ENCODE data around the gene ABCC8. TPM values are rescaled to one million over a fixed set of nuclear protein-coding genes. Genes with fewer than 3 reads are reported as not detected.

The ABCC8 gene
- total and polyA plus RNA-seq, 9 of the 15 experiments (the other 6 are each of a cell fraction or from before 2014, with no cell fraction given), result not detected

DNA sequence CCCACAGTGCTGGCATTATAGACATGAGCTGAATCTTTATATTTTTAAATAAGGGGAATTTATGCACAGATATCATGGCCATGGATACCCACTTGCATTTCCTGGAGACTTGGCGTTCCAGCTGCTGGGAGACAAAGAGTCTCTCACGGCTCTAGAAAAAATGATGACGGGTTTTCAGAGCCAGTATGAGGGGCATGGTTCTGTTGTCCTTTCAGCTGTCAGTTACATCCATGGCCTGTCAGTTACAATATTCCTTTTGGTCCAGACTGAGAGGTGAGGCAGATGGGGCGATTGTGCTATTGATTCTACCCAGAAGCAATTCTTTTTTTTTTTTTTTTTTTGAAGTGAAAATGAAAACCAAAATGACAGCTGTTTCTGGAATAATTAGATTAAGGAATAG, 37.8 kb upstream of the ABCC8 start (continued):
- TF ChIP-seq, protein P1, sequence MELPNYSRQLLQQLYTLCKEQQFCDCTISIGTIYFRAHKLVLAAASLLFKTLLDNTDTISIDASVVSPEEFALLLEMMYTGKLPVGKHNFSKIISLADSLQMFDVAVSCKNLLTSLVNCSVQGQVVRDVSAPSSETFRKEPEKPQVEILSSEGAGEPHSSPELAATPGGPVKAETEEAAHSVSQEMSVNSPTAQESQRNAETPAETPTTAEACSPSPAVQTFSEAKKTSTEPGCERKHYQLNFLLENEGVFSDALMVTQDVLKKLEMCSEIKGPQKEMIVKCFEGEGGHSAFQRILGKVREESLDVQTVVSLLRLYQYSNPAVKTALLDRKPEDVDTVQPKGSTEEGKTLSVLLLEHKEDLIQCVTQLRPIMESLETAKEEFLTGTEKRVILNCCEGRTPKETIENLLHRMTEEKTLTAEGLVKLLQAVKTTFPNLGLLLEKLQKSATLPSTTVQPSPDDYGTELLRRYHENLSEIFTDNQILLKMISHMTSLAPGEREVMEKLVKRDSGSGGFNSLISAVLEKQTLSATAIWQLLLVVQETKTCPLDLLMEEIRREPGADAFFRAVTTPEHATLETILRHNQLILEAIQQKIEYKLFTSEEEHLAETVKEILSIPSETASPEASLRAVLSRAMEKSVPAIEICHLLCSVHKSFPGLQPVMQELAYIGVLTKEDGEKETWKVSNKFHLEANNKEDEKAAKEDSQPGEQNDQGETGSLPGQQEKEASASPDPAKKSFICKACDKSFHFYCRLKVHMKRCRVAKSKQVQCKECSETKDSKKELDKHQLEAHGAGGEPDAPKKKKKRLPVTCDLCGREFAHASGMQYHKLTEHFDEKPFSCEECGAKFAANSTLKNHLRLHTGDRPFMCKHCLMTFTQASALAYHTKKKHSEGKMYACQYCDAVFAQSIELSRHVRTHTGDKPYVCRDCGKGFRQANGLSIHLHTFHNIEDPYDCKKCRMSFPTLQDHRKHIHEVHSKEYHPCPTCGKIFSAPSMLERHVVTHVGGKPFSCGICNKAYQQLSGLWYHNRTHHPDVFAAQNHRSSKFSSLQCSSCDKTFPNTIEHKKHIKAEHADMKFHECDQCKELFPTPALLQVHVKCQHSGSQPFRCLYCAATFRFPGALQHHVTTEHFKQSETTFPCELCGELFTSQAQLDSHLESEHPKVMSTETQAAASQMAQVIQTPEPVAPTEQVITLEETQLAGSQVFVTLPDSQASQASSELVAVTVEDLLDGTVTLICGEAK (IDR thresholded peaks at IDR 0.05), result no peak
- TF ChIP-seq, protein P1 (CRISPR knock-in tag; IDR thresholded peaks at IDR 0.05), result no peak
